Measurements from ENCODE around the gene CCDC32.
"Not testable (repeated sequence)": the region's sequence is repeated elsewhere in the genome, so short reads cannot be mapped to it uniquely, and the experiment has no call there.

CCDC32 gene

GRCh38 chr15:40593588-40594428, 29.0 kb upstream of the CCDC32 start, which contains the start of gene KNL1:
KNL1 (plus strand) TSS chr15:40594249; CDS start chr15:40602932, 8,683 bp downstream.
- peak within 1 kb of the TSS; percentile 91 for H3K4me3 ChIP-seq (ENCODE audit: low read length)
- no peaks in the 10 kb centered on the region for H3K9me3 ChIP-seq (ENCODE audit: control insufficient read depth, insufficient read depth, low read length)
- H3K27me3 ChIP-seq (ENCODE audit: control insufficient read depth, insufficient read depth, low read length): no peaks in the 10 kb centered on the region
- no peak for DNase-seq (ENCODE audit: low read depth, low spot score)
- no peak within 1 kb of the TSS for H3K27ac ChIP-seq (ENCODE audit: low read length)
- no peaks in the 10 kb centered on the region for H3K36me3 ChIP-seq (ENCODE audit: control insufficient read depth, insufficient read depth, low read length)
- WGBS (ENCODE audit: insufficient coverage, insufficient read length): no CpG with 5 or more reads among the region's 41 CpGs
- no peaks in the 10 kb centered on the region; the same call in 1 of the 2 replicates for H3K4me1 ChIP-seq (ENCODE audit: control insufficient read depth, insufficient read depth, low read length)

- Histone ChIP-seq H3K4me3 (ENCODE audit: low read length) (no peak overlapping the region), H3K4me1 (ENCODE audit: control insufficient read depth, insufficient read depth, low read length) (no peaks in the 10 kb centered on the region; the same call in 1 of the 2 replicates), H3K9me3 (ENCODE audit: control insufficient read depth, insufficient read depth, low read length) (no peaks in the 10 kb centered on the region), H3K36me3 (ENCODE audit: control insufficient read depth, insufficient read depth, low read length) (no peaks in the 10 kb centered on the region), H3K27ac (ENCODE audit: low read length) (no peak overlapping the region), H3K27me3 (ENCODE audit: control insufficient read depth, insufficient read depth, low read length) (no peaks in the 10 kb centered on the region)
- no CpG with 5 or more reads among the region's 2 CpGs for WGBS (ENCODE audit: insufficient coverage, insufficient read length)
- no peak for DNase-seq (ENCODE audit: low read depth, low spot score)
Measured at GRCh38 chr15:40593165-40593564, 28.3 kb upstream of the CCDC32 start.

- no peaks in the 10 kb centered on the region for H3K9me3 ChIP-seq (ENCODE audit: control insufficient read depth, insufficient read depth, low read length)
- no peaks in the 10 kb centered on the region; the same call in 1 of the 2 replicates for H3K4me1 ChIP-seq (ENCODE audit: control insufficient read depth, insufficient read depth, low read length)
- no peaks in the 10 kb centered on the region for H3K27me3 ChIP-seq (ENCODE audit: control insufficient read depth, insufficient read depth, low read length)
- WGBS (ENCODE audit: insufficient coverage, insufficient read length): no CpG with 5 or more reads among the region's 8 CpGs
- no peaks in the 10 kb centered on the region for H3K36me3 ChIP-seq (ENCODE audit: control insufficient read depth, insufficient read depth, low read length)
- H3K27ac ChIP-seq (ENCODE audit: low read length): no peak overlapping the region
- H3K4me3 ChIP-seq (ENCODE audit: low read length): no peak overlapping the region
- no peak for DNase-seq (ENCODE audit: low read depth, low spot score)
Measured at GRCh38 chr15:40591389-40591788, 26.5 kb upstream of the CCDC32 start.

- H3K36me3 ChIP-seq (ENCODE audit: control insufficient read depth, insufficient read depth, low read length): no peaks in the 10 kb centered on the region
- no peaks in the 10 kb centered on the region; the same call in 1 of the 2 replicates for H3K4me1 ChIP-seq (ENCODE audit: control insufficient read depth, insufficient read depth, low read length)
- DNase-seq (ENCODE audit: low read depth, low spot score): no peak
- no CpG with 5 or more reads among the region's 12 CpGs for WGBS (ENCODE audit: insufficient coverage, insufficient read length)
- H3K27ac ChIP-seq (ENCODE audit: low read length): no peak overlapping the region
- no peaks in the 10 kb centered on the region for H3K9me3 ChIP-seq (ENCODE audit: control insufficient read depth, insufficient read depth, low read length)
- no peaks in the 10 kb centered on the region for H3K27me3 ChIP-seq (ENCODE audit: control insufficient read depth, insufficient read depth, low read length)
- no peak overlapping the region for H3K4me3 ChIP-seq (ENCODE audit: low read length)
Measured at GRCh38 chr15:40590667-40591050, 25.8 kb upstream of the CCDC32 start.

GRCh38 chr15:40584191-40584590, 19.3 kb upstream of the CCDC32 start:
- Histone ChIP-seq H3K9me3 (ENCODE audit: control insufficient read depth, insufficient read depth, low read length) (no peaks in the 10 kb centered on the region), H3K36me3 (ENCODE audit: control insufficient read depth, insufficient read depth, low read length) (no peaks in the 10 kb centered on the region), H3K4me3 (ENCODE audit: low read length) (no peak overlapping the region), H3K4me1 (ENCODE audit: control insufficient read depth, insufficient read depth, low read length) (no peaks in the 10 kb centered on the region), H3K27me3 (ENCODE audit: control insufficient read depth, insufficient read depth, low read length) (no peaks in the 10 kb centered on the region; the same call in 1 of the 2 replicates), H3K27ac (ENCODE audit: low read length) (no peak overlapping the region)
- no peak for DNase-seq (ENCODE audit: low read depth, low spot score)
- WGBS (ENCODE audit: insufficient coverage, insufficient read length): no CpG with 5 or more reads among the region's 2 CpGs

- DNase-seq (ENCODE audit: low read depth, low spot score): no peak
- Histone ChIP-seq H3K4me1 (ENCODE audit: control insufficient read depth, insufficient read depth, low read length) (no peaks in the 10 kb centered on the region), H3K36me3 (ENCODE audit: control insufficient read depth, insufficient read depth, low read length) (no peaks in the 10 kb centered on the region), H3K4me3 (ENCODE audit: low read length) (no peak overlapping the region), H3K27ac (ENCODE audit: low read length) (no peak overlapping the region), H3K9me3 (ENCODE audit: control insufficient read depth, insufficient read depth, low read length) (no peaks in the 10 kb centered on the region), H3K27me3 (ENCODE audit: control insufficient read depth, insufficient read depth, low read length) (no peaks in the 10 kb centered on the region; the same call in 1 of the 2 replicates)
- no CpG with 5 or more reads among the region's 8 CpGs for WGBS (ENCODE audit: insufficient coverage, insufficient read length)
Measured at GRCh38 chr15:40582726-40583246, 17.9 kb upstream of the CCDC32 start.

GRCh38 chr15:40581796-40582195, 17.0 kb upstream of the CCDC32 start:
- H3K36me3 ChIP-seq (ENCODE audit: control insufficient read depth, insufficient read depth, low read length); H3K27me3 ChIP-seq (ENCODE audit: control insufficient read depth, insufficient read depth, low read length); H3K4me1 ChIP-seq (ENCODE audit: control insufficient read depth, insufficient read depth, low read length); DNase-seq (ENCODE audit: low read depth, low spot score); H3K27ac ChIP-seq (ENCODE audit: low read length); H3K4me3 ChIP-seq (ENCODE audit: low read length); H3K9me3 ChIP-seq (ENCODE audit: control insufficient read depth, insufficient read depth, low read length): not testable (repeated sequence)
- WGBS (ENCODE audit: insufficient coverage, insufficient read length): no CpG with 5 or more reads among the region's 2 CpGs

GRCh38 chr15:40578892-40579291, 14.1 kb upstream of the CCDC32 start:
- no peak overlapping the region for H3K27ac ChIP-seq (ENCODE audit: low read length)
- H3K4me1 ChIP-seq (ENCODE audit: control insufficient read depth, insufficient read depth, low read length): no peaks in the 10 kb centered on the region
- no peak overlapping the region for H3K4me3 ChIP-seq (ENCODE audit: low read length)
- DNase-seq (ENCODE audit: low read depth, low spot score): no peak
- H3K9me3 ChIP-seq (ENCODE audit: control insufficient read depth, insufficient read depth, low read length): no peaks in the 10 kb centered on the region
- WGBS (ENCODE audit: insufficient coverage, insufficient read length): no CpG with 5 or more reads among the region's 4 CpGs
- no peaks in the 10 kb centered on the region; the same call in 1 of the 2 replicates for H3K27me3 ChIP-seq (ENCODE audit: control insufficient read depth, insufficient read depth, low read length)
- H3K36me3 ChIP-seq (ENCODE audit: control insufficient read depth, insufficient read depth, low read length): peaks cover 3% of the 10 kb centered on the region

GRCh38 chr15:40576914-40577313, 12.1 kb upstream of the CCDC32 start:
- whole genome bisulfite sequencing (ENCODE audit: insufficient coverage, insufficient read length): no CpG with 5 or more reads among the region's 5 CpGs
- DNase-seq (ENCODE audit: low read depth, low spot score); H3K9me3 ChIP-seq (ENCODE audit: control insufficient read depth, insufficient read depth, low read length); H3K27me3 ChIP-seq (ENCODE audit: control insufficient read depth, insufficient read depth, low read length); H3K27ac ChIP-seq (ENCODE audit: low read length); H3K4me1 ChIP-seq (ENCODE audit: control insufficient read depth, insufficient read depth, low read length); H3K4me3 ChIP-seq (ENCODE audit: low read length): not testable (repeated sequence)
- peaks cover 10% of the 10 kb centered on the region for H3K36me3 ChIP-seq (ENCODE audit: control insufficient read depth, insufficient read depth, low read length)

GRCh38 chr15:40575113-40575512, 10.3 kb upstream of the CCDC32 start:
- Histone ChIP-seq H3K9me3 (ENCODE audit: control insufficient read depth, insufficient read depth, low read length) (no peaks in the 10 kb centered on the region), H3K36me3 (ENCODE audit: control insufficient read depth, insufficient read depth, low read length) (peaks cover 10% of the 10 kb centered on the region), H3K27ac (ENCODE audit: low read length) (no peak overlapping the region), H3K4me1 (ENCODE audit: control insufficient read depth, insufficient read depth, low read length) (no peaks in the 10 kb centered on the region; the same call in 1 of the 2 replicates), H3K27me3 (ENCODE audit: control insufficient read depth, insufficient read depth, low read length) (no peaks in the 10 kb centered on the region), H3K4me3 (ENCODE audit: low read length) (no peak overlapping the region)
- no peak for DNase-seq (ENCODE audit: low read depth, low spot score)
